OCI-LY1 (cell line): ENCODE results near the gene GTF3C2.

Source experiments
- EZH2 ChIP-seq: fragments of 200-600 bp; sonication (generic), shearing (Covaris generic); IDR thresholded peaks from 2 replicates; pipeline ENCODE4 v1.8.0; 2017; ENCODE audit warnings: borderline replicate concordance, mixed run types, mild to moderate bottlenecking, antibody characterized with exemption, low read length, moderate library complexity, mixed read lengths
- TF ChIP-seq, protein P1 (sequence below): fragments of 200-600 bp; sonication (generic), shearing (Covaris generic); IDR thresholded peaks from 2 replicates; pipeline ENCODE4 v1.5.1; 2017; ENCODE audit warnings: mild to moderate bottlenecking, antibody characterized with exemption, low read length, moderate library complexity, mixed read lengths

DNA sequence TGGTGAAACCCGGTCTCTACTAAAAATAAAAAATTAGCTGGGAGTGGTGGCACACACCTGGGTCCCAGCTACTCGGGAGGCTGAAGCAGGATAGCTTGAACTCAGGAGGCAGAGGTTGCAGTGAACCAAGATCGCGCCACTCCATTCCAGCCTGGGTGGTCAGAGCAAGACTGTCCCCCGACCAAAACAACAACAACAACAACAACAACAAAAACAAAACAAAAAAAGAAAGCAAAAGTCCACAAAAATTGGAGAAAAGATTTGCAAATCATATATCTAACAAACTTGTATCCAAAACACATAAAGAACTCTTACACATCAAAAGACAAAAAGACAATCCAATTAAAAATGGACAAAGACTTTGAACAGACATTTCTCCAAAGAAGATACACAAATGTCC is 42.4 kb upstream of the GTF3C2 start:
- TF ChIP-seq, protein P1, sequence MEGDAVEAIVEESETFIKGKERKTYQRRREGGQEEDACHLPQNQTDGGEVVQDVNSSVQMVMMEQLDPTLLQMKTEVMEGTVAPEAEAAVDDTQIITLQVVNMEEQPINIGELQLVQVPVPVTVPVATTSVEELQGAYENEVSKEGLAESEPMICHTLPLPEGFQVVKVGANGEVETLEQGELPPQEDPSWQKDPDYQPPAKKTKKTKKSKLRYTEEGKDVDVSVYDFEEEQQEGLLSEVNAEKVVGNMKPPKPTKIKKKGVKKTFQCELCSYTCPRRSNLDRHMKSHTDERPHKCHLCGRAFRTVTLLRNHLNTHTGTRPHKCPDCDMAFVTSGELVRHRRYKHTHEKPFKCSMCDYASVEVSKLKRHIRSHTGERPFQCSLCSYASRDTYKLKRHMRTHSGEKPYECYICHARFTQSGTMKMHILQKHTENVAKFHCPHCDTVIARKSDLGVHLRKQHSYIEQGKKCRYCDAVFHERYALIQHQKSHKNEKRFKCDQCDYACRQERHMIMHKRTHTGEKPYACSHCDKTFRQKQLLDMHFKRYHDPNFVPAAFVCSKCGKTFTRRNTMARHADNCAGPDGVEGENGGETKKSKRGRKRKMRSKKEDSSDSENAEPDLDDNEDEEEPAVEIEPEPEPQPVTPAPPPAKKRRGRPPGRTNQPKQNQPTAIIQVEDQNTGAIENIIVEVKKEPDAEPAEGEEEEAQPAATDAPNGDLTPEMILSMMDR = no peak
- TF ChIP-seq EZH2 = no peak
